Nephron (organoid): ENCODE measurements around the gene TRIO.

Source experiments
- H3K27ac Mint-ChIP-seq, 3 experiments: 2 replicates each; pipeline ENCODE4 v1.8.0; 2020; ENCODE audit warnings: mixed read lengths in 3 of 3, mild to moderate bottlenecking in 2 of 3, moderate library complexity in 1 of 3
- H3K27me3 Mint-ChIP-seq: 2 replicates; pipeline ENCODE4 v1.8.0; 2021; ENCODE audit warnings: low read depth, mild to moderate bottlenecking, moderate library complexity, mixed read lengths
- H3K36me3 Mint-ChIP-seq: 2 replicates; pipeline ENCODE4 v1.8.0; 2020; ENCODE audit warnings: low read depth, mixed read lengths
- H3K4me1 Mint-ChIP-seq: 2 replicates; pipeline ENCODE4 v1.8.0; 2020; ENCODE audit warnings: mixed read lengths
- H3K4me3 Mint-ChIP-seq, 3 experiments: 2 replicates each; pipeline ENCODE4 v1.8.0; 2020; ENCODE audit warnings: mild to moderate bottlenecking in 3 of 3, mixed read lengths in 3 of 3, moderate library complexity in 2 of 3
- H3K9me3 Mint-ChIP-seq: 2 replicates; pipeline ENCODE4 v1.8.0; 2020; ENCODE audit warnings: mixed read lengths
- CTCF ChIP-seq, 3 experiments: fragments of 200-600 bp; sonication (generic); IDR thresholded peaks; one replicate each; pipeline ENCODE4 v1.5.0; 2021; ENCODE audit warnings: antibody characterized with exemption in 3 of 3; ENCODE audit not compliant: unreplicated experiment in 3 of 3

The TRIO gene

GRCh38 chr5:14376789-14377188, 233.6 kb downstream of the TRIO start:
- Mint-ChIP-seq H3K27me3 (no peaks in the 10 kb centered on the region), H3K27ac (no peak overlapping the region), H3K4me3 (no peak overlapping the region), H3K4me1 (no peaks in the 10 kb centered on the region), H3K36me3 (peaks cover 91% of the 10 kb centered on the region), H3K9me3 (no peaks in the 10 kb centered on the region)
- no peak for TF ChIP-seq CTCF (IDR thresholded peaks at IDR 0.05; ENCODE audit: unreplicated experiment in 3 of 3)

- H3K27me3 Mint-ChIP-seq: no peaks in the 10 kb centered on the region
- no peak overlapping the region for H3K4me3 Mint-ChIP-seq
- TF ChIP-seq CTCF (IDR thresholded peaks at IDR 0.05; ENCODE audit: unreplicated experiment in 3 of 3): no peak
- peaks cover 79% of the 10 kb centered on the region for H3K36me3 Mint-ChIP-seq
- no peaks in the 10 kb centered on the region for H3K9me3 Mint-ChIP-seq
- peaks cover 4% of the 10 kb centered on the region for H3K4me1 Mint-ChIP-seq
- no peak overlapping the region for H3K27ac Mint-ChIP-seq
Observed at GRCh38 chr5:14379739-14380497, 236.8 kb downstream of the TRIO start.

- no peak overlapping the region for H3K4me3 Mint-ChIP-seq
- H3K36me3 Mint-ChIP-seq: peaks cover 76% of the 10 kb centered on the region
- H3K27ac Mint-ChIP-seq: no peak overlapping the region
- no peak for TF ChIP-seq CTCF (IDR thresholded peaks at IDR 0.05; ENCODE audit: unreplicated experiment in 3 of 3)
- peaks cover 12% of the 10 kb centered on the region for H3K4me1 Mint-ChIP-seq
- no peaks in the 10 kb centered on the region for H3K27me3 Mint-ChIP-seq
- no peaks in the 10 kb centered on the region for H3K9me3 Mint-ChIP-seq
Observed at GRCh38 chr5:14380712-14381111, 237.6 kb downstream of the TRIO start.

GRCh38 chr5:14382640-14383039, 239.5 kb downstream of the TRIO start:
- Mint-ChIP-seq H3K27ac (no peak overlapping the region), H3K4me1 (peaks cover 25% of the 10 kb centered on the region), H3K9me3 (no peaks in the 10 kb centered on the region), H3K36me3 (peaks cover 77% of the 10 kb centered on the region), H3K27me3 (no peaks in the 10 kb centered on the region), H3K4me3 (no peak overlapping the region)
- no peak for TF ChIP-seq CTCF (IDR thresholded peaks at IDR 0.05; ENCODE audit: unreplicated experiment in 3 of 3)

GRCh38 chr5:14383923-14384322, 240.8 kb downstream of the TRIO start:
- Mint-ChIP-seq H3K9me3 (no peaks in the 10 kb centered on the region), H3K4me3 (no peak overlapping the region), H3K36me3 (peaks cover 79% of the 10 kb centered on the region), H3K27me3 (no peaks in the 10 kb centered on the region), H3K4me1 (peaks cover 25% of the 10 kb centered on the region), H3K27ac (no peak overlapping the region)
- TF ChIP-seq CTCF (IDR thresholded peaks at IDR 0.05; ENCODE audit: unreplicated experiment in 3 of 3): no peak

GRCh38 chr5:14385019-14385418, 241.9 kb downstream of the TRIO start:
- no peak overlapping the region for H3K4me3 Mint-ChIP-seq
- no peaks in the 10 kb centered on the region for H3K27me3 Mint-ChIP-seq
- peaks cover 25% of the 10 kb centered on the region for H3K4me1 Mint-ChIP-seq
- H3K27ac Mint-ChIP-seq: no peak overlapping the region
- TF ChIP-seq CTCF (IDR thresholded peaks at IDR 0.05; ENCODE audit: unreplicated experiment in 3 of 3): no peak
- no peaks in the 10 kb centered on the region for H3K9me3 Mint-ChIP-seq
- peaks cover 79% of the 10 kb centered on the region for H3K36me3 Mint-ChIP-seq
